HCT116 (cell line): ENCODE results near the gene LRRC46. TPM values are rescaled to one million over a fixed set of nuclear protein-coding genes. Genes with fewer than 3 reads are reported as not detected.

Experiments used
- ATAC-seq: fragments of 200-7000 bp; cut with Tn5 transposase; 2 replicates; pipeline ENCODE4 v1.9.1; 2020; ENCODE audit warnings: mild to moderate bottlenecking, moderate library complexity
- BruUV-seq: library from RNA; stranded (reverse); fragments of 400-500 nt; replicated peaks from 2 replicates; lab custom pipeline; 2021; lab: Mats Ljungman, UMichigan
- CTCF ChIA-PET: fragments of 300-600 bp; sonication (Branson Sonifier 250); formaldehyde crosslinking; loops from one replicate; lab custom pipeline; 2021; ENCODE audit warnings: antibody characterized with exemption; lab: Charles Lee
- POLR2A ChIA-PET: fragments of 300-600, 350-600 bp; sonication (Branson Sonifier 250); formaldehyde crosslinking; loops from one replicate; lab custom pipeline; 2021; ENCODE audit warnings: antibody characterized with exemption; lab: Charles Lee
- RAD21 ChIA-PET, 2 experiments: fragments of 300-600 bp; sonication (Branson Sonifier 250); formaldehyde crosslinking; loops; one replicate each; lab custom pipeline; 2023; ENCODE audit warnings: low total read pairs in 2 of 2; ENCODE audit not compliant: uncharacterized antibody in 2 of 2, unreplicated experiment in 2 of 2, low non-redundant PET in 1 of 2; lab: Charles Lee
- DNase-seq: peaks from one replicate; pipeline ENCODE4 v3.0.0-alpha.2; 2010; ENCODE audit warnings: low read depth, low spot score
- H2AFZ ChIP-seq: fragments of 200-600 bp; shearing (Covaris generic), sonication (generic); 2 replicates; pipeline ENCODE4 v1.6.1; 2017; ENCODE audit warnings: low read depth, mixed run types, mixed read lengths, antibody characterized with exemption, low read length; ENCODE audit not compliant: poor library complexity, severe bottlenecking
- H3K27ac ChIP-seq: 2 replicates; pipeline ENCODE4 v1.5.1; 2012; ENCODE audit warnings: low read depth, low read length
- H3K27me3 ChIP-seq: fragments of 200-600 bp; sonication (generic); 2 replicates; pipeline ENCODE4 v1.6.1; 2016; ENCODE audit warnings: mixed run types, low read length, mixed read lengths; ENCODE audit not compliant: insufficient read depth
- H3K36me3 ChIP-seq, 2 experiments: fragments of 200-500 bp in 1 of 2; fragments of 200-600 bp in 1 of 2; sonication (Bioruptor generic) in 1 of 2; sonication (generic) in 1 of 2; 2 replicates each; pipeline versions ENCODE4 v1.5.1 to v1.6.1; 2014 to 2016; ENCODE audit warnings: low read length in 2 of 2, inconsistent platforms in 1 of 2, mixed read lengths in 1 of 2, mixed run types in 1 of 2; ENCODE audit not compliant: insufficient read depth in 2 of 2, control insufficient read depth in 1 of 2
- H3K4me1 ChIP-seq, 2 experiments: fragments of 200-600 bp in 1 of 2; sonication (generic) in 1 of 2; 2 replicates each; pipeline versions ENCODE4 v1.5.1 to v1.6.1; 2012 to 2017; ENCODE audit warnings: low read length in 2 of 2, inconsistent platforms in 1 of 2, mild to moderate bottlenecking in 1 of 2, mixed read lengths in 1 of 2, mixed run types in 1 of 2, moderate library complexity in 1 of 2; ENCODE audit not compliant: insufficient read depth in 2 of 2, control insufficient read depth in 1 of 2
- H3K4me2 ChIP-seq: fragments of 200-600 bp; sonication (generic); 2 replicates; pipeline ENCODE4 v1.6.1; 2017; ENCODE audit warnings: mixed run types, low read length, mixed read lengths
- H3K4me3 ChIP-seq, 2 experiments: fragments of 200-600 bp in 1 of 2; sonication (generic) in 1 of 2; replicated peaks in 1 of 2; 2 replicates each; pipeline ENCODE4 v1.5.1; 2011 to 2016; ENCODE audit warnings: low read length in 2 of 2, control low read depth in 1 of 2, low read depth in 1 of 2, mild to moderate bottlenecking in 1 of 2, mixed read lengths in 1 of 2, mixed run types in 1 of 2
- H3K79me2 ChIP-seq: fragments of 200-600 bp; sonication (generic); 2 replicates; pipeline ENCODE4 v1.6.1; 2017; ENCODE audit warnings: mild to moderate bottlenecking, mixed run types, low read length, moderate library complexity, mixed read lengths; ENCODE audit not compliant: insufficient read depth
- H3K9ac ChIP-seq: fragments of 200-600 bp; sonication (generic); 2 replicates; pipeline ENCODE4 v1.6.1; 2016; ENCODE audit warnings: low read length, mixed read lengths
- H3K9me2 ChIP-seq: fragments of 200-600 bp; sonication (generic), shearing (Covaris generic); 2 replicates; pipeline ENCODE4 v1.6.1; 2017; ENCODE audit warnings: mixed run types, mild to moderate bottlenecking, moderate library complexity; ENCODE audit not compliant: insufficient read depth
- H3K9me3 ChIP-seq, 2 experiments: fragments of 200-500 bp in 1 of 2; fragments of 200-600 bp in 1 of 2; sonication (Bioruptor generic) in 1 of 2; sonication (generic) in 1 of 2; 2 replicates each; pipeline ENCODE4 v1.6.1; 2014 to 2017; ENCODE audit warnings: low read length in 2 of 2, mixed read lengths in 2 of 2, inconsistent platforms in 1 of 2, low read depth in 1 of 2, mild to moderate bottlenecking in 1 of 2, mixed run types in 1 of 2, moderate library complexity in 1 of 2; ENCODE audit not compliant: control insufficient read depth in 1 of 2, insufficient read depth in 1 of 2
- H4K20me1 ChIP-seq: fragments of 200-600 bp; sonication (generic), shearing (Covaris generic); 2 replicates; pipeline ENCODE4 v1.6.1; 2017; ENCODE audit warnings: mixed run types, mild to moderate bottlenecking, moderate library complexity; ENCODE audit not compliant: insufficient read depth
- EGR1 ChIP-seq: IDR thresholded peaks from 2 replicates; pipeline ENCODE4 v1.6.1; 2012; ENCODE audit warnings: low read depth
- EZH2 ChIP-seq: fragments of 200-600 bp; sonication (generic); IDR thresholded peaks from 2 replicates; pipeline ENCODE4 v1.6.1; 2017; ENCODE audit warnings: antibody characterized with exemption, mixed run types
- JUND ChIP-seq: IDR thresholded peaks from 2 replicates; pipeline ENCODE4 v1.6.1; 2012
- MAX ChIP-seq: IDR thresholded peaks from 2 replicates; pipeline ENCODE4 v1.6.1; 2012
- POLR2AphosphoS5 ChIP-seq: IDR thresholded peaks from 2 replicates; pipeline ENCODE4 v1.6.1; 2011; ENCODE audit warnings: mild to moderate bottlenecking, low read depth, low read length, moderate library complexity
- RAD21 ChIP-seq: IDR thresholded peaks from 2 replicates; pipeline ENCODE4 v1.6.1; 2012; ENCODE audit warnings: low read depth, mild to moderate bottlenecking
- REST ChIP-seq: IDR thresholded peaks from 2 replicates; pipeline ENCODE4 v1.6.1; 2012; ENCODE audit warnings: low read depth
- SP1 ChIP-seq: IDR thresholded peaks from 2 replicates; pipeline ENCODE4 v1.6.1; 2012; ENCODE audit warnings: low read depth
- SRF ChIP-seq: IDR thresholded peaks from 2 replicates; pipeline ENCODE4 v1.6.1; 2012; ENCODE audit warnings: low read depth
- TCF7L2 ChIP-seq: IDR thresholded peaks from 2 replicates; pipeline ENCODE4 v1.7.0; 2011; ENCODE audit warnings: borderline replicate concordance, inconsistent platforms; ENCODE audit not compliant: insufficient read depth, insufficient read length; ENCODE audit errors: extremely low read depth
- ZBTB33 ChIP-seq: IDR thresholded peaks from 2 replicates; pipeline ENCODE4 v1.6.1; 2011; ENCODE audit warnings: mild to moderate bottlenecking, low read length, moderate library complexity; ENCODE audit not compliant: insufficient replicate concordance; ENCODE audit errors: extremely low read depth
- intact Hi-C: fragments of 100-400 bp; cut with micrococcal nuclease; formaldehyde crosslinking; loops from 2 replicates; pipeline ENCODE4 v1.10.0; 2022
- total RNA-seq: library from RNA; stranded (reverse); gene quantifications from one replicate; pipeline ENCODE4 v1.2.1, GENCODE V29; 2021; ENCODE audit not compliant: unreplicated experiment

LRRC46 gene
- total RNA-seq, 1 experiment from 2014 or later: 0.76 TPM

- peaks cover 0 to 4% of the 10 kb centered on the region in 2 experiments; a peak in 1 of 4 replicates for H3K4me1 ChIP-seq
- no peak overlapping the region for H3K4me2 ChIP-seq
- no peak overlapping the region for H2AFZ ChIP-seq
- CTCF ChIA-PET: no interaction called here
- H4K20me1 ChIP-seq: no peaks in the 10 kb centered on the region
- no peaks in the 10 kb centered on the region for H3K79me2 ChIP-seq
- RAD21 ChIA-PET: no interaction called here
- peaks cover 63% of the 10 kb centered on the region for H3K27me3 ChIP-seq
- no peak overlapping the region for H3K9ac ChIP-seq
- H3K36me3 ChIP-seq: no peaks in the 10 kb centered on the region
- intact Hi-C loops: loop anchor here (5.0 kb wide), 1 partner anchor 40 kb away; no protein-coding TSS in a partner anchor
- no peaks in the 10 kb centered on the region for H3K9me3 ChIP-seq
- TF ChIP-seq EZH2 (no peak), SP1 (no peak), REST (no peak), SRF (no peak), JUND (no peak), ZBTB33 (no peak), EGR1 (no peak), RAD21 (no peak), MAX (no peak), TCF7L2 (no peak), POLR2AphosphoS5 (no peak)
- no TSS peak for BruUV-seq
- H3K9me2 ChIP-seq: no peaks in the 10 kb centered on the region
- no peak for DNase-seq
- no peak overlapping the region for H3K27ac ChIP-seq
- no peak overlapping the region for H3K4me3 ChIP-seq
- POLR2A ChIA-PET: no interaction called here
- no peak for ATAC-seq
Measured at GRCh38 chr17:47792457-47792856, 39.0 kb upstream of the LRRC46 start.
